ENCODE data around the gene UNC5A.
A peak's percentile ranks its signal among the peaks of the same experiment; 100 is the strongest.
"Not testable (repeated sequence)": the region's sequence is repeated elsewhere in the genome, so short reads cannot be mapped to it uniquely, and the experiment has no call there.

Gene UNC5A

DNA sequence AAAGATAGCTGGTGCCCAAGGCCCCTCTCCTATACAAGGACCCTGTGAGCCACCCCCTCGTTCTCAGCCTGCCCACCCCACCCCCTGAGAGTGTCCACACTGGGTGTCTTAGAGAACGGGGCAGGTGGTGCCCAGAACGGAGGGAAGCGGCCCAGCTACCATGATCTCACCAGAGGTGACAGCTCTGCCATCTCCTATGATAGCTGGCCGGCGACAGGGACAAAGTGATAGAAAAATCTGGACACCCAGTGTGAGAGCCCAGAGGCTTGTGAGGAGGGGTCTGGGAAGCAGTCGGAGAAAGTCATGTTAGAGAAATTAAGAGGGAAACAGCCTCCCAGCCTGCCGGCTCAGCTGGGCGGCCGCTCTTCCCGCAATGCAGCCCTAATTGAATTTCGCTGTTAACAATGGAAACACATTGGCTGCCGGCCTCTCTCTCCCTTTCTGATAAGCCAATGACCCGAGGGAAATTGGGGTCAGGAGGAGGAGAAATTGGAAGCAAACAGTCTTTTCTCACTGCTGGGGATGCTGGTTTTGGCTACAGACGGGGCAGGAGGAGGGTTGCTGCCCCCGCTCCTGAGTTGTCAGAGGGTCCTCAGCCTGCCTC, 56.5 kb downstream of the UNC5A start:
- DNase-seq, result no peak

DNA sequence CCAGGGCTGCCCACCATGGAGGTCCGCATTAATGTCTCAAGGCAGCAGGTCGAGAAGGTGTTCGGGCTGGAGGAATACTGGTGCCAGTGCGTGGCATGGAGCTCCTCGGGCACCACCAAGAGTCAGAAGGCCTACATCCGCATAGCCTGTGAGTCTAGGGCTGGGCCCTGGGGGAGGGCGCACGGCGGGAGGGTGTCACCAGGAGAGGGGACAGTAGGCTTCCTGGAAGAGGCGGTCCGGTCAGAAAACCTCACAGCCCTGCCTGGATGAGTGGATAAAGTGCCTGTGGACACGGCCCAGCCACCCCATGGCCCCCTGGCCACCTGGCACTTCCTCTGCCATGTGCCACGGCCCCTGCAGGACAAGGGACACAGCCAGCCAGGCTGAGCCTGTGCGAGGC, 57.8 kb downstream of the UNC5A start:
- DNase-seq, result no peak

DNA sequence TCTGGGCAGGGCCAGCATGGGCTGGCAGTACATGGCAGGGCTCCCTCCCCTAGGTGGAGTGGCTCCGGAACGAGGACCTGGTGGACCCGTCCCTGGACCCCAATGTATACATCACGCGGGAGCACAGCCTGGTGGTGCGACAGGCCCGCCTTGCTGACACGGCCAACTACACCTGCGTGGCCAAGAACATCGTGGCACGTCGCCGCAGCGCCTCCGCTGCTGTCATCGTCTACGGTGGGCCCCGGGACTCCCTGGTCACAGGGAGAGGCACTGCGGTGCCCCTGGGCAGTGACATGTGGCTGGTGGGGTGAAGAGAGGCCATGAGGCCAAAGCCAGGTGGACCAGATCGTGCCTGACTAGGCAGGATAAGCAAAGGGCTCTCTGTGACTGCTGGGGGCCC, 58.4 kb downstream of the UNC5A start:
- DNase-seq, result no peak

DNA sequence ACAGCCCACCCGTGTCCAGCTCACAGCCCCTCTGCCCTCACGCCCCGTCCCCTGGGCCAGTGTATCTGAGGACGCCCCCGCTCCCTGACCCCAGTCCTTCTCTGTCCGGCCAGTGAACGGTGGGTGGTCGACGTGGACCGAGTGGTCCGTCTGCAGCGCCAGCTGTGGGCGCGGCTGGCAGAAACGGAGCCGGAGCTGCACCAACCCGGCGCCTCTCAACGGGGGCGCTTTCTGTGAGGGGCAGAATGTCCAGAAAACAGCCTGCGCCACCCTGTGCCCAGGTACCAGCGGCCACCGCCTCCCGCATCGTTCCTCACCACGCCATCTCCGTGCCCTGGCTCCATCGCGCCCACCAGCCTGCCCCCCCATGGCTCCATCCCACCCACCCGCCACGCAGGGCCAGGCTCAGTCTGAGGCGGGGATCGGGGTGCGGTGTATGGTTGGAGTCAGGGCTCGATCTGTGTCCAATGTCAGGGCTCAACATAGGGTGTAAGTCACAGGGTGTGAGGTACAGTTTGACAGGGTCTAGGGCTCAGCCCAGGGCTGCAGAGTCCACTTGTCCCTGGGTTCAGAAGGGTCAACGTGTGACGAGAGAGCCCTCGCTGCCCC, 59.2 kb downstream of the UNC5A start:
- no peak for DNase-seq

DNA sequence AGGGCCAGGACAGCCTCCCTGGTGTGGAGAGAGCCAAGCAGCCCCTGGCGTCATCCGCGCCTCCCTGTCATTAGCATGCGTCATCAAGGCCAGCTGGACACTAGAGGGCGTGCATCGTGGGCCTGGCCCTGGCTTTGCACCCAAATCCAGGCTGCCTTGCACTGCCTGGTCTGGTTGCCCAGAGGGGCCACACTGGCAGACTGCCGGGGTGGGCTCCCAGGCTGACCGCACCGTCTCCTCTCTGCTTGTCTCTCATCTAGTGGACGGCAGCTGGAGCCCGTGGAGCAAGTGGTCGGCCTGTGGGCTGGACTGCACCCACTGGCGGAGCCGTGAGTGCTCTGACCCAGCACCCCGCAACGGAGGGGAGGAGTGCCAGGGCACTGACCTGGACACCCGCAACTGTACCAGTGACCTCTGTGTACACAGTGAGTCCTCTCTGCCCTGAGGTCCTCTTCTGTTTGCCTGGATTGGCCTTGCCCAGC, 59.8 kb downstream of the UNC5A start:
- DNase-seq, result no peak

DNA sequence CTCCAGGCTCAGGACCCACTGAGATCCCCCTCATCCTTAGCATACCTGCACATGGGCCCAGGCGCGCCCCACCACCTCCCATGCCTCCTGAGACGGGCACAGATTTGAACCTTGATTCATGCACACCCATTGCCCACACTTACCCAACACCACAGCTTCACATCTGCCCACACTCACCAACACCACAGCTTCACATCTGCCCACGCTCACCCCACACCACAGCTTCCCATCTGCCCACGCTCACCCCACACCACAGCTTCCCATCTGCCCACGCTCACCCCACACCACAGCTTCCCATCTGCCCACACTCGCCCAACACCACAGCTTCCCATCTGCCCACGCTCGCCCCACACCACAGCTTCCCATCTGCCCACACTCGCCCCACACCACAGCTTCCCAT, 60.3 kb downstream of the UNC5A start:
- not testable (repeated sequence) for DNase-seq

DNA sequence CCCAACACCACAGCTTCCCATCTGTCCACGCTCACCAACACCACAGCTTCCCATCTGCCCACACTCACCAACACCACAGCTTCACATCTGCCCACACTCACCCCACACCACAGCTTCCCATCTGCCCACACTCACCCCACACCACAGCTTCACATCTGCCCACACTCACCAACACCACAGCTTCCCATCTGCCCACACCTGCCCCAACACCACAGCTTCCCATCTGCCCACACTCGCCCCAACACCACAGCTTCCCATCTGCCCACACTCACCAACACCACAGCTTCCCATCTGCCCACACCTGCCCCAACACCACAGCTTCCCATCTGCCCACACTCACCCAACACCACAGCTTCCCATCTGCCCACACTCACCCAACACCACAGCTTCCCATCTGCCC, 62.2 kb downstream of the UNC5A start:
- DNase-seq, result not testable (repeated sequence)

DNA sequence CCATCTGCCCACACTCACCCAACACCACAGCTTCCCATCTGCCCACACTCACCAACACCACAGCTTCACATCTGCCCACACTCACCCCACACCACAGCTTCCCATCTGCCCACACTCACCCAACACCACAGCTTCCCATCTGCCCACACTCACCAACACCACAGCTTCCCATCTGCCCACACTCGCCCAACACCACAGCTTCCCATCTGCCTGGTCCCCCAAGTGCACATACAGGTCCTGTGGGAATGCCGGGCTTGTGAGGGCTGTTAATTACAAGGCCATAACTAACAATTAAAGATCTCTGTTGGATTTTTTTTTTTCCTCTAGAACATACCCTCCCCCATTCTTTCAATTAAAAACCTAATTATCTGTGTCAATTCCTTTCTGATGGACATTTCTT, 62.7 kb downstream of the UNC5A start:
- DNase-seq, result not testable (repeated sequence)

DNA sequence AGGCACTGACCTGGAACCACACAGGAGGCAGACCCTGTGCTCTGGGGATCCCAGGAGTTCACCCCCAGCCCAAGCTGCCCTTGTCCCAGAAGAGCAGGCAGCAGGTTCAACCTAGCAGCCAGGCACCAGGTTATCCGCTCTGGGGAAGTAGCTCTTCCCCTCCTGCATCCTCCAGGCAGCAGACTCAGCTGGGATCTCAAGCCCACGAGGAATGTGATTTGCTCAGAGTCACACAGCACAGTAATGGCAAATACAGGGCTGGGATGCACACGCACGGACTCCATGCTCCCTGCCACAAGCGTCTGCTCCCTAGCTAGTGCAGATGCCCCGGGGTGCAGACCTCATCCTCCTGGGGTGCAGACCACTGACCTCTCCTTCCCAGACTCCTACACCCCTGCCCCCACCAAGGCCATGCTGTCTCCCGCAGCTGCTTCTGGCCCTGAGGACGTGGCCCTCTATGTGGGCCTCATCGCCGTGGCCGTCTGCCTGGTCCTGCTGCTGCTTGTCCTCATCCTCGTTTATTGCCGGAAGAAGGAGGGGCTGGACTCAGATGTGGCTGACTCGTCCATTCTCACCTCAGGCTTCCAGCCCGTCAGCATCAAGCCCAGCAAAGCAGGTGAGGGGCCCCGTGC, 63.3 kb downstream of the UNC5A start:
- DNase-seq, result no peak

DNA sequence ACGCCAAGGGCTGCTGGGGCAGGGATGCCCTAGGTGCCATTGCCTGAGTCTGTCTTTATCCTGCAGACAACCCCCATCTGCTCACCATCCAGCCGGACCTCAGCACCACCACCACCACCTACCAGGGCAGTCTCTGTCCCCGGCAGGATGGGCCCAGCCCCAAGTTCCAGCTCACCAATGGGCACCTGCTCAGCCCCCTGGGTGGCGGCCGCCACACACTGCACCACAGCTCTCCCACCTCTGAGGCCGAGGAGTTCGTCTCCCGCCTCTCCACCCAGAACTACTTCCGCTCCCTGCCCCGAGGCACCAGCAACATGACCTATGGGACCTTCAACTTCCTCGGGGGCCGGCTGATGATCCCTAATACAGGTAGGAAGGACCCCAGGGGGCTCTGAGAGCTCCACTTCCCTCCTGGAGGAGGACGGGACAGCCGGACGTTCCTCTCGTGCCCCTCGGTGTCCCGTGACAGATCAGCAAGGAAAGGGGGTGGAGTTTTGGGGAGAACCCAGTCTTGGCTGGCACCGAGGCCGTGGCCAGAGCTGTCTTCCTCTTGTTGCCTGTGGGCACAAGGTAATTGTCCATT, 63.9 kb downstream of the UNC5A start:
- DNase-seq, result no peak

DNA sequence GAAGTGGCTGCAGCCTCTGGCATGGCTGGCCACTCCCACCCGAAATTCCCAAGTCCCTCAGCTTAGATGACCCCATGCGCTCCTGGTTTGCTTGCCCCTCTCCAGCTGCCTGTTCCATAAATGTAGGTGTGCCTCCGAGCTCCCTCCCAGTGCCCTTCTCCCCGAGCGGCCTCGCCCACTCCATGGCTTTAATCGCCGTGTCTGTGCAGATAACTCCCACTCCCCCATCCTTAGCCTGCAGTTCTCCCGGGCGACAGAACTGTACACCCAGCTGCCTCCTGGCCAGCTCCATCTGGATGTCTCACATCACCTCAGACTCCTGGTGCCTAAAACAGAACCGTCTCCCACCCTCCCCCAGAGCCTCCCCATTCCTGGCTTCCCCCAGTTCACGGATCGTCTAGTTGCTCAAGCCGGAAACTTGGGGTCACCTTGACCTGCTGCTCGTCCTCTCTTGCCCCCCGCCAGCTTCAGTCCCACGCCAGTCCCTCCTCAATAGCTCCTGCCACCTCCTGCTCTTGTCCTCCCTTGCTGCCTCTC, 64.7 kb downstream of the UNC5A start:
- no peak for DNase-seq

DNA sequence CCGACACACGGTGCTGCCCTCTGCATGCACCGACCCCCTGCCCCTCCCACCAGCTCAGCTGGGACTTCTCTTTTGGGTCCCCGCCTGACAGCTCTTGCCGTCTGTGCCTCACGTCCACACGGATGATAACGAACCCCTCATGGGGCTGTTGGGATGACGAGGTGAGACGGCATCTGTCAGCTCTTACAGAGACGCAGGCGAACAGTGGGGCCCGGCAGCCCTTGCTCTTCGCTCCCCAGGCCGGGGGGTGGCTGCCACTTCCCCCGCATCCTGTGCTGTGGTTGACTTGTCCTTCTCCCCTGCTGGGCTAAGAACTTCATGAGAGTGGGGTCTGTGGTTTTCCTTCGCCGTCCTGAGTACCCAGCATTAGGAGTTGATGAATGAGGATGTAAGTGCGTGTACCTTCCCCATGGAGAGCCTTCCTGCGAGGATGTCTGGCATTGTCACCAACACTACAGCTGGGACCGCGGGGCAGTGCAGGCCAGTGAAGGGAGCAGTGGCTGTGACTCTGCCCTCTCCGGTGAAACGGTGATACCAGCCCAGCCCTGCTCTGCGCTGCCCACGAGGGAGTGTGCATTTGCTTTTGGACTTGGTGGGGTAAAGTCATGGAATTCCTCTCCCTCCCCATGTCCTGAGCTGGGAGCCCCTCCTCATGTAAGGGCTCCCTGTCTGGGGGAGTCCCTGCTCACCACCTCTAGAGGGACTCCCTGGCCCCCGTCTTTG, 65.6 kb downstream of the UNC5A start:
- no peak for DNase-seq

DNA sequence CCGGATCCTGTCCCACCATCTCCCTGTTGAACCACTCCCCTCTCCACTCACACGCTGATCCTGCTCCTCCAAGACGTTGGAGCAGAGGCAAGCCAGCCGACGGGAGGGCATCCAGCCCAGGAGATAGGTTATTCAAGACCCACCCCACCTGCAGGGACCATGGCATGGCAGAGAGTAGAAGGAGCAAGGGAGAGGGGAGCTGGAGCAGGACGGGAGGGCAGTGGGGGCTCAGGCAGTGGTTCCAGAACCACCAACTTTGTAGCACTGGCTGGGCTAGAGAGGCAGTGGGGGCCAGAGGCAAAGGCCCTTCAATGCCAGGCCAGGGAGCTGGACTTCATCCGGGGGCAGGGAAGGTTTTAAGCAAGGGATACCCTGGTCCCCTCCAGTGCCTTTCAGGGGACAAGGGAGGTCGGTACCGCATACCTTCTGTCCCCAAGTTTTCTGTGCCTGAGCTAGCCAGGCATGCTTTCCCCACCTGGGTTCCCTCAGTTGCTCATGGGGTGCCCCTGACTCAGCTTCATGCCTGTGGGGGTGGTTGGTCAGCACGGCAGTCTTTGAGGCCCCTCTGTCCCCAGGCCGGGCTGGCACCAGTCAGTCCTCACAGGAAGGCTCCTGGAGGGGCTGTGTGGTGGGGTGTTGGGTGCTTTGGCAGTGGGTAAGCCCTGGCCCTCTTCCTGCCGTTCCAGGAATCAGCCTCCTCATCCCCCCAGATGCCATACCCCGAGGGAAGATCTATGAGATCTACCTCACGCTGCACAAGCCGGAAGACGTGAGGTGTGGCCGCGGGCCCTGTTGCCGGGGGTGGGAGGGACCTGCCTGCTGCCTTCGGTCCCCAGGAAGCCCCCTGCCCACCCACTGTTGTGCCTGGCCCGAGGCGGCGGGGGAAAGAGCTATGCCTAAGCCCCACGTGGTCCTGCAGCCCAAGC, 66.4 kb downstream of the UNC5A start:
- DNase-seq, result no peak

DNA sequence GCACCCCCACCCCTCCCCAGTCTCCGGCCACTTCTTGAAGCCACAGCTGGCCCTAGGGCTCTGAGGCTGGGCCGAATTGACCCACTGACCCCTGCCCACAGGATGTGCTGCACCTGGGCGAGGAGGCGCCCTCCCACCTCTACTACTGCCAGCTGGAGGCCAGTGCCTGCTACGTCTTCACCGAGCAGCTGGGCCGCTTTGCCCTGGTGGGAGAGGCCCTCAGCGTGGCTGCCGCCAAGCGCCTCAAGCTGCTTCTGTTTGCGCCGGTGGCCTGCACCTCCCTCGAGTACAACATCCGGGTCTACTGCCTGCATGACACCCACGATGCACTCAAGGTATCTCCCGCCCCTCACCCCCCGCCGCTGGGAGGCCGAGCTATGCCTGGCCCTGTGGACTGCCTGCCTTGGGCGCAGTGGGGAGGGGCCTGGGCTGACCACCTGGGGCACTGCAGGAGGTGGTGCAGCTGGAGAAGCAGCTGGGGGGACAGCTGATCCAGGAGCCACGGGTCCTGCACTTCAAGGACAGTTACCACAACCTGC, 67.5 kb downstream of the UNC5A start:
- peak; percentile 75 for DNase-seq

DNA sequence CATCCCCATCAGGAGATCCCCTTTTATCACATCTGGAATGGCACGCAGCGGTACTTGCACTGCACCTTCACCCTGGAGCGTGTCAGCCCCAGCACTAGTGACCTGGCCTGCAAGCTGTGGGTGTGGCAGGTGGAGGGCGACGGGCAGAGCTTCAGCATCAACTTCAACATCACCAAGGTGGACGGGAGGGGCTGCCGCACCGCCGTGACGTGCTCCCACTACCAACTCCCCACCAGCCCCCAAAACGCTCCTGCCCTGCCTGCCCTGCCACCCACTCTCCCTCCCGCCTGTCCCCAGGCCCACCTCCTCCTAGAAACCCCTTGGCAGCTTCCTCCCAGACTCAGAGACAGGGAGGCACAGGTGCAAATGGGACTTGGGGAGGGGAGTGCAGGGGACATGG, 68.1 kb downstream of the UNC5A start:
- no peak for DNase-seq

DNA sequence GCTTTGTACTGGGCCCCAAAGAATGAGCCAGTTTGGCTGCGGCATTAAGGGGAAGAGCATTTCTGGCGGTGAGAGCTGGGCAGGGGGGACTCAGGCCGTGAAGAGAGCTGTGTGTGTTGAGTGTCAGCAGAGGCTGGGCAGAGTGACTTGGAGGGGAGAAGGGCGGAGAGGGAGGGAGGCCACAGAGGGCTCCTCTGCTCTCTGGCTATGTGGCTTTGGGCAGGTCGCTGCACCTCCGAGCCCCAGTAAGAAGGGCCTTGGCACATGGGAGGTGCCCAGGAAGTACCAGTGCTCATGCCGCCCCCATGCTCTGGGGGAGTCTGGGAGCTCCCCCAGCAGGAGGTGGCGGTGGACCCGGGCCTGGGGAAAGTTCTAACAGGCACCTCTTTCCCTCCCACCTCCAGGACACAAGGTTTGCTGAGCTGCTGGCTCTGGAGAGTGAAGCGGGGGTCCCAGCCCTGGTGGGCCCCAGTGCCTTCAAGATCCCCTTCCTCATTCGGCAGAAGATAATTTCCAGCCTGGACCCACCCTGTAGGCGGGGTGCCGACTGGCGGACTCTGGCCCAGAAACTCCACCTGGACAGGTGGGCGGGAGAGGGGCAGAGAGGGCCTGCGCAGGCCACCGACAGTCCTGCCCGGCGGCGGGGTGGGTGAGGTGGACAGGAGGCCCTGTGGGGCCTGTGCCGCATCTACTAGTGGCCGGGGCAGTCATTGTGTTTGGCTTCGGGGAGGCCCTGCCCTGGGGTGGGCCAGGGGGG, 68.7 kb downstream of the UNC5A start:
- DNase-seq, result no peak

DNA sequence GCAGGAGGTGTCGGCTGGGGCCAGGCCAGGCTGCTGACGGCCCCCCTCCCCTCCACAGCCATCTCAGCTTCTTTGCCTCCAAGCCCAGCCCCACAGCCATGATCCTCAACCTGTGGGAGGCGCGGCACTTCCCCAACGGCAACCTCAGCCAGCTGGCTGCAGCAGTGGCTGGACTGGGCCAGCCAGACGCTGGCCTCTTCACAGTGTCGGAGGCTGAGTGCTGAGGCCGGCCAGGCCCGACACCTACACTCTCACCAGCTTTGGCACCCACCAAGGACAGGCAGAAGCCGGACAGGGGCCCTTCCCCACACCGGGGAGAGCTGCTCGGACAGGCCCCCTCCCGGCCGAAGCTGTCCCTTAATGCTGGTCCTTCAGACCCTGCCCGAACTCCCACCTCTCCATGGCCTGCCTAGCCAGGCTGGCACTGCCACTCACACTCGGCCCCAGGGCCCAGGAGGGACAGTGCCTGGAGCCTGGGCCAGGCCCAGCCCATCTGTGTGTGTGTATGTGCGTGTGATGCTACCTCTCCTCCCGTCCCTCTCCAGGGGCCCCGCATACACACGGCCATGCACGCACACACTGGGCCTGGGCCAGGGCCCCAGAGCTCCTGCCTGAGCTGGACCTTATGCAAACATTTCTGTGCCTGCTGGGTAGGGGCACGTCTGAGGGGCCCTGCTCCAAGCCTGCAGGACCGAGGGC, 69.5 kb downstream of the UNC5A start:
- DNase-seq, result no peak

DNA sequence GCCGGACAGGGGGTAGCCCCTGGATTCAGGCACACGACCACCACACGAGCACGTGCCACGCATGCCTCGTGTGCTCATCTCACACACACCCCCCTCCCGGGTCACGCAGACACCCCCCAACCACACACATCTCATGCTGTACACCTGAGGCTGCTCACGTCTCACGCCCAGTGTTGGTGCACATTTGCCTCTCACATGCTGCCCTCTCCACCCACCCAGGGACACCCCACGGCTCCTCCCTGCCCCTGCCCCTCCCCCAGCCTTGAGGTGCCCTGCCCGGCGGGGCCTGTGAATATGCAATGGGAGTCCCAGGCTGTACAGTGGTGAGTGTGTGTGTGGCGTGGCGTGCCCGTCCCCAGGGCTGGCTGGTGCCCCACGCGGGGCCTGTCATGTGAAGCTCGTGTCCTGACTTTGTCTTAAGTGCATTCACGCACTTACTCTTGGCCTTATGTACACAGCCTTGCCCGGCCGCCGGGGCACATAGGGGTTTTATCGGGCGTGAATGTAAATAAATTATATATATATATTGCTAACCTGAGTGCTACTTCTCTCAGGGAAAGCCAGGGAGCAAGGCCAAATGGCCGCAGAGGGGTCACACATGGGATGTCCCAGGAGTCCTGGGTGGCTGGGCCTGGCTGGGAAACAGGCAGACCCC, 70.1 kb downstream of the UNC5A start:
- no peak for DNase-seq

DNA sequence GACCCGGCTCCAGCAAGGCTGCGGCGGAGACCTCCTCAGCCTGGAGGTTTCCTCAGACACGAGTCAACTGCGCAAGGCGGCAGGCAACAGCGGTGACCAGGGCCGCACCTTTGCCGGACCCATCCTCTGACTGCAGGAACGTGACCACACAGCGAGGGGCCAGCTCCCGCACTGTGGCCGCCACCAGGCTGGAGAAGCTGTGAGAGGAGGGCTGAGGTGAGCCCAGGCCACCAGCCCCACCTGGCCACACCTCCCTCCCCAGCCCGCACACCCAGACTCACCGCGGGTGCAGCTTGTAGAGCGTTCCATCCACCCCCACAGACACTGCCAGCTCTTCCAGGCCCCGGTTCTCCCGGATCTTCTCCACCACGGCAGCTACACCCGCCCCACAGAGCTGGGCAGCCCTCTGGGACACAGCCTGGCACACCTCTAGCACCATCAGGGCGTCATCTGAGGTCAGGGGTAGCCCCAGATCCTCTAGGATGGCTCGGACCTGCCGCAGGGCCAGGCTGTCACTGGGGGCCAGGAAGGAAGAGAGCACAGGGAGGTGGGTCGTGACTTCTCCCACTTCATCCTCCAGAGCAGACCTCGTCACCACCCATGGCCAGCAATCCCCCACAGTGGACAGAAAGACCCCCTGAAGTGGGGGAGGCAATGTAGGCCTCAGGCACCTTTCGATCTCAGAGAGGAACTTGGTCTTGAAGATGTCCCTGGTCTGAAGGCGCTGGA, 70.8 kb downstream of the UNC5A start:
- no peak for DNase-seq

Measured in NCI-H510A (cell line).